HEK293T (cell line): ENCODE measurements around the gene HSPA4.
"Not testable (repeated sequence)": the region's sequence is repeated elsewhere in the genome, so short reads cannot be mapped to it uniquely, and the experiment has no call there.

Source experiments
- CTCF ChIA-PET: fragments of 350-600 bp; formaldehyde crosslinking; extraction: SDS; loops from one replicate; lab custom pipeline; 2021; ENCODE audit warnings: antibody characterized with exemption, inconsistent platforms; lab: Yijun Ruan, JAX
- POLR2A ChIA-PET: fragments of 350-600 bp; formaldehyde crosslinking; extraction: SDS; loops from one replicate; lab custom pipeline; 2020; ENCODE audit warnings: antibody characterized with exemption, inconsistent platforms; lab: Yijun Ruan, JAX
- DNase-seq: peaks from one replicate; pipeline ENCODE4 v3.0.0; 2012; ENCODE audit warnings: mixed read lengths; ENCODE audit errors: extremely low spot score
- ARNT ChIP-seq: fragments of 450-650 bp; IDR thresholded peaks from 2 replicates; pipeline ENCODE4 v1.6.1; 2017; ENCODE audit warnings: mild to moderate bottlenecking
- BHLHE40 ChIP-seq: fragments of 450-650 bp; IDR thresholded peaks from 2 replicates; pipeline ENCODE4 v1.6.1; 2016; ENCODE audit warnings: mild to moderate bottlenecking, moderate library complexity, borderline replicate concordance
- CTBP1 ChIP-seq: fragments of 450-650 bp; IDR thresholded peaks from 2 replicates; pipeline ENCODE4 v1.6.1; 2016; ENCODE audit warnings: borderline replicate concordance
- ELF4 ChIP-seq: fragments of 450-650 bp; IDR thresholded peaks from 2 replicates; pipeline ENCODE4 v1.6.1; 2017; ENCODE audit warnings: antibody characterized with exemption
- FOXA1 ChIP-seq: fragments of 450-650 bp; IDR thresholded peaks from 2 replicates; pipeline ENCODE4 v1.6.1; 2016; ENCODE audit warnings: mild to moderate bottlenecking
- FOXK2 ChIP-seq: fragments of 450-650 bp; IDR thresholded peaks from 2 replicates; pipeline ENCODE4 v1.6.1; 2016; ENCODE audit warnings: mild to moderate bottlenecking
- FOXM1 ChIP-seq: fragments of 450-650 bp; IDR thresholded peaks from 2 replicates; pipeline ENCODE4 v1.6.1; 2017; ENCODE audit warnings: mild to moderate bottlenecking, borderline replicate concordance
- HDGF ChIP-seq: fragments of 450-650 bp; IDR thresholded peaks from 2 replicates; pipeline ENCODE4 v1.6.1; 2017; ENCODE audit warnings: antibody characterized with exemption, borderline replicate concordance
- L3MBTL2 ChIP-seq: fragments of 450-650 bp; conservative IDR thresholded peaks from 2 replicates; pipeline ENCODE4 v1.6.1; 2016; ENCODE audit warnings: mild to moderate bottlenecking
- LEF1 ChIP-seq: fragments of 450-650 bp; IDR thresholded peaks from 2 replicates; pipeline ENCODE4 v1.6.1; 2017; ENCODE audit warnings: mild to moderate bottlenecking, borderline replicate concordance
- NFRKB ChIP-seq: fragments of 450-650 bp; IDR thresholded peaks from 2 replicates; pipeline ENCODE4 v1.6.1; 2016; ENCODE audit warnings: mild to moderate bottlenecking, moderate library complexity
- SP1 ChIP-seq: fragments of 450-650 bp; IDR thresholded peaks from 2 replicates; pipeline ENCODE4 v1.6.1; 2017
- SUZ12 ChIP-seq: fragments of 450-650 bp; IDR thresholded peaks from 2 replicates; pipeline ENCODE4 v1.6.1; 2016; ENCODE audit warnings: mild to moderate bottlenecking
- TARDBP ChIP-seq: fragments of 450-650 bp; IDR thresholded peaks from 2 replicates; pipeline ENCODE4 v1.6.1; 2016
- ZNF384 ChIP-seq: fragments of 450-650 bp; IDR thresholded peaks from 2 replicates; pipeline ENCODE4 v1.6.1; 2016
- TF ChIP-seq, protein P1 (sequence below): fragments of 450-650 bp; IDR thresholded peaks from 2 replicates; pipeline ENCODE4 v1.6.1; 2016

Gene HSPA4

DNA sequence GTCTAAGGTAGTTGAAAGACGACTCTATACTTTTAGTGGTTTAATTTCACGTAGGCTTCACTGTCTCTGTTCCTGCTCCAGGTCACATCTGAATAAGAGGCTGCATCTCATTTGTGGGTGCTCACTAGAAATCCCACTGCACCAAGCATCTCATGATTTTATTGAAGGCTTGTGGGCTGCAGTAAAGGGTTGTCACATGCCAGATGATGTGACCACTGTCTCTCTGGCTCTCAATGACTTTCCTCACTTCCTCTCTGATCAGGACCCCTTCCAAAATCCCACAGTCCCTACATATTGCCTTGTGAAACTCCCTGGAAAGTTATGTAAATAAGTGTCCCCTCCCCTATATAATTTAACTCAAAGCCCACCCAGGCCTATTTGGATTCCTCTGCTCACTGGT lies 16.6 kb upstream of the HSPA4 start:
- POLR2A ChIA-PET, result no interaction called here
- CTCF ChIA-PET, result no interaction called here
- TF ChIP-seq LEF1 (no peak), FOXK2 (no peak), FOXA1 (no peak), BHLHE40 (no peak), L3MBTL2 (no peak), FOXM1 (no peak), NFRKB (no peak), CTBP1 (no peak), HDGF (no peak), SUZ12 (no peak), TARDBP (no peak), SP1 (no peak), ELF4 (no peak), ARNT (no peak), ZNF384 (no peak)
- TF ChIP-seq, protein P1, sequence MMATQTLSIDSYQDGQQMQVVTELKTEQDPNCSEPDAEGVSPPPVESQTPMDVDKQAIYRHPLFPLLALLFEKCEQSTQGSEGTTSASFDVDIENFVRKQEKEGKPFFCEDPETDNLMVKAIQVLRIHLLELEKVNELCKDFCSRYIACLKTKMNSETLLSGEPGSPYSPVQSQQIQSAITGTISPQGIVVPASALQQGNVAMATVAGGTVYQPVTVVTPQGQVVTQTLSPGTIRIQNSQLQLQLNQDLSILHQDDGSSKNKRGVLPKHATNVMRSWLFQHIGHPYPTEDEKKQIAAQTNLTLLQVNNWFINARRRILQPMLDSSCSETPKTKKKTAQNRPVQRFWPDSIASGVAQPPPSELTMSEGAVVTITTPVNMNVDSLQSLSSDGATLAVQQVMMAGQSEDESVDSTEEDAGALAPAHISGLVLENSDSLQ, result no peak

DNA sequence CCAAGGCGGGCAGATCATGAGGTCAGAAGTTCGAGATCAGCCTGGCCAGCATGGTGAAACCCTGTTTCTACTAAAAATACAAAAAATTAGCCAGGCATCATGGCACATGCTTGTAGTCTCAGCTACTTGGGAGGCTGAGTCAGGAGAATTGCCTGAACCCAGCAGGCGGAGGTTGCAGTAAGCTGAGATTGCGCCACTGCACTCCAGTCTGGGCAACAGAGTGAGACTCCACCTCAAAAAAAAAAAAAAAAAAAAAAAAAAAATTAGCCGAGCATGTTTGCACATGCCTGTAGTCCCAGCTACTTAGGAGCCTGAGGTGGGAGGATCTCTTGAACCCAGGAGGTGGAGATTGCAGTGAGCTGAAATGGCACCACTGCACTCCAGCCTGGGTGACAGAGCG lies 15.1 kb upstream of the HSPA4 start:
- DNase-seq, POLR2A ChIA-PET, CTCF ChIA-PET: not testable (repeated sequence)
- peak; percentile 85 for TF ChIP-seq ZNF384

More for the DNA sequence above, 16.6 kb upstream of the HSPA4 start:
- no peak for DNase-seq

DNA sequence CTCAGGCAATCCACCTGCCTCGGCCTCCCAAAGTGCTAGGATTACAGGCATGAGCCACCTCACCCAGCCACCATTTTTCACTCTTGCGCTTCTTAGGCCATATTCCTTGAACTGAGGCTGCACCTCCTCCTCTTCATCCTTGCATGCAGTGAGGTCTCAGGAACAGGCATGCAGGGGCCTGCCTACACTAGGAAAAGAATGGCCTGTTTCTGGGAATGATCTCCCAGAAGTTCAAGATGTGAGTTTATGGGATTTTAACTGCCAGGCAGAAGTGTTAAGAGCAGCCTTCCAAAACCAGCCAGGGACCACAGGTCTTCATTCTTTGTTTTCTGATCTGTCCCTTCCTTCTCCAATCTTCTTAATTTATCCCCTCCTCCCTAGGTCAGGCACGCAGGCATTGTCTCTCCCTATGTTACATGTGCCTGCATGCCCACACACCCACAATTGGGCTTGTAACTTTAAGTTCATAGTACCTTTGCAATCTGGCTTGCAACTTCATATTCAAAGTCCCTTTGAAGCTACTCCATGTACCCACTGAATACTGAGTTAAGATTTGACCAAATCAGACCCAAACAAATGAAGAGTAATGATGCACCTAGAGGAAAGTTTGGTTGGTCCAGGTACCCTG lies 10.5 kb upstream of the HSPA4 start:
- ChIA-PET CTCF (no interaction called here), POLR2A (interaction anchor here (1.4 kb wide), 1 partner anchor 11 kb away, joined by 3 read pairs; no protein-coding TSS in a partner anchor)
- TF ChIP-seq FOXA1 (no peak), ARNT (no peak), L3MBTL2 (no peak), HDGF (no peak), ELF4 (no peak), SP1 (no peak), FOXM1 (no peak), ZNF384 (no peak), FOXK2 (no peak)
- TF ChIP-seq, protein P1, result no peak
- no peak for DNase-seq

DNA sequence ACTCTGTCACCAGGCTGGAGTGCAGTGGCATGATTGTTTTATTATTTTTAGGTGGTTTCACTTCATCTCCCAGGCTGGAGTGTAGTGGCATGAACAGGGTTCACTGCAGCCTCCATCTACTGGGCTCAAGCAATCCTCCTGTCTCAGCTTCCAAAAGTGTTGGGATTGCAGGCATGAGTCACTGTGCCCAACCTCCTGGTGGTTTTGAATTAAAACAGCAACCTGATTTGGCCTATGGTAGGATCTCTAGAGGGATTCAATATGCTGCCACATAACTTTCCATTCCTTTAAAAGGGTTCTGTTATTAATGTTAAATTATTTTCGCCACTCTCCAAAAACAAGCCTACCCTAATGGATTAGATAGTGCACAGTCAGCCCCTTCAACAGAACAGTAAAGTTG lies 9.9 kb upstream of the HSPA4 start:
- CTCF ChIA-PET, result no interaction called here
- POLR2A ChIA-PET, result interaction anchor here (1.4 kb wide), 1 partner anchor 11 kb away, joined by 3 read pairs; no protein-coding TSS in a partner anchor
- DNase-seq, result no peak
- TF ChIP-seq LEF1 (no peak), ZNF384 (no peak), SUZ12 (no peak), NFRKB (no peak), ELF4 (no peak), L3MBTL2 (no peak), ARNT (no peak), HDGF (no peak)
- TF ChIP-seq, protein P1, result no peak

DNA sequence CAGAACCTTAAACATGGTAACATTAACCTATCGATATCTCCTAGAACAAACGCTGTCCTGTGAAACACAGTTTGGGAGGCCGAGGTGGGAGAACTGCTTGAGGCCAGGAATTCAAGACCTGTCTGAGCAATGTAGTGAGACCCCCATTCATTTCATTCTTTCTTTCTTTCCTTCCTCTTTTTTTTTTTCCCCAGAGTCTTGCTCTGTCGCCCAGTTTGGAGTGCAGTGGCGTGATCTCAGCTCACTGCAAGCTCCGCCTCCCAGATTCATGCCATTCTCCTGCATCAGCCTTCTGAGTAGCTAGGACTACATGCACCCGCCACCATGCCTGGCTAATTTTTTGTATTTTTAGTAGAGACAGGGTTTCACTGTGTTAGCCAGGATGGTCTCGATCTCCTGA lies 5.3 kb upstream of the HSPA4 start:
- DNase-seq, POLR2A ChIA-PET, CTCF ChIA-PET: not testable (repeated sequence)

DNA sequence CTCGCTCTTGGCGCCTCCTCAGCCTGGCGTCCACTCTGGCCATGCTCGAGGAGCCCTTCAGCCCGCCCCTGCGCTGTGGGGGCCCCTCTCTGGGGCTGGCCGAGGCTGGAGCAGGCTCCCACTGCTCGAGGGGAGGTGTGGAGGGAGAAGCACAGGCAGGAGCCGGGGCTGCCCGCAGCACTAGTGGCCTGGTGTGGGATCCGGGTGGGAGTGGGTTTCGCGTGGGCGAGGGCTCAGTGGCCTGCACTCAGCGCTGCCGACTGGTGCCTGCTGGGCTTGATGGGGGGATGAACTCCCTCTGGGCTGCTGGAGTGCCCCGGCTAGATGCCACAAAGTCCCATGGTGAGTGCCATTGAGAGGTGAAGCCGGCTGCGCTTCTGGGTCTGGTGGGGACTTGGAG lies 4.4 kb upstream of the HSPA4 start:
- POLR2A ChIA-PET, result no interaction called here

More for the DNA sequence above, 4.4 kb upstream of the HSPA4 start:
- CTCF ChIA-PET, result no interaction called here
- TF ChIP-seq SUZ12, result no peak
- TF ChIP-seq FOXA1, result no peak
- TF ChIP-seq, protein P1, result no peak
- TF ChIP-seq FOXM1, result no peak
- DNase-seq, result no peak
